K562 (cell line): Measurements from ENCODE around the gene GAS2L2. TPM values are rescaled to one million over a fixed set of nuclear protein-coding genes. Genes with fewer than 3 reads are reported as not detected.
A peak's percentile ranks its signal among the peaks of the same experiment; 100 is the strongest.

Experiments used
- ADNP ChIP-seq: fragments of 200-800 bp; sonication (Bioruptor generic); IDR thresholded peaks from 2 replicates; pipeline ENCODE4 v1.6.1; 2016; ENCODE audit warnings: missing genetic modification characterization, missing compliant biosample characterization
- BDP1 ChIP-seq: IDR thresholded peaks from 3 replicates; pipeline ENCODE4 v1.6.1; 2011; ENCODE audit not compliant: insufficient read length, insufficient read depth
- BRCA1 ChIP-seq, 2 experiments: fragments of 450-650 bp in 1 of 2; sonication (generic) in 1 of 2; formaldehyde crosslinking in 1 of 2; IDR thresholded peaks; 2 replicates each; pipeline versions ENCODE4 v1.5.0 to v1.6.1; 2017 to 2020; ENCODE audit warnings: mild to moderate bottlenecking in 1 of 2, missing genetic modification reagents in 1 of 2
- CBX1 ChIP-seq: sonication (generic); IDR thresholded peaks from 2 replicates; pipeline ENCODE4 v1.6.1; 2016; ENCODE audit warnings: antibody characterized with exemption, low read depth, mild to moderate bottlenecking
- CBX5 ChIP-seq: IDR thresholded peaks from 2 replicates; pipeline ENCODE4 v1.6.1; 2014; ENCODE audit warnings: low read depth, borderline replicate concordance
- CREB1 ChIP-seq, 2 experiments: sonication (generic) in 1 of 2; formaldehyde crosslinking in 1 of 2; IDR thresholded peaks; 2 replicates each; pipeline versions ENCODE4 v1.6.1 to v1.8.0; 2012 to 2022; ENCODE audit warnings: inconsistent platforms in 1 of 2, mild to moderate bottlenecking in 1 of 2, missing genetic modification reagents in 1 of 2, moderate library complexity in 1 of 2
- E2F3 ChIP-seq: fragments of 250-450 bp; sonication (Bioruptor Pico); IDR thresholded peaks from 2 replicates; pipeline ENCODE4 v1.4.0; 2020; ENCODE audit warnings: mild to moderate bottlenecking
- ELF1 ChIP-seq: fragments of 200-800 bp; sonication (Bioruptor generic); IDR thresholded peaks from 2 replicates; pipeline ENCODE4 v1.6.1; 2016; ENCODE audit warnings: missing genetic modification characterization, missing compliant biosample characterization
- ESRRA ChIP-seq: fragments of 450-650 bp; IDR thresholded peaks from 2 replicates; pipeline ENCODE4 v1.6.1; 2014; ENCODE audit warnings: low read depth, mild to moderate bottlenecking, moderate library complexity, borderline replicate concordance
- ESRRB ChIP-seq: fragments of 250-450 bp; sonication (Bioruptor Pico); IDR thresholded peaks from 2 replicates; pipeline ENCODE4 v1.5.0; 2020; ENCODE audit warnings: mild to moderate bottlenecking, moderate library complexity, borderline replicate concordance
- HNRNPK ChIP-seq: fragments of 200-400 bp; formaldehyde crosslinking; IDR thresholded peaks from one replicate; pipeline ENCODE4 v1.6.1; 2018; ENCODE audit warnings: mild to moderate bottlenecking, low read depth, low read length; ENCODE audit not compliant: poor library complexity, severe bottlenecking
- LCOR ChIP-seq: sonication (generic); formaldehyde crosslinking; IDR thresholded peaks from 2 replicates; pipeline ENCODE4 v1.8.0; 2022; ENCODE audit warnings: mild to moderate bottlenecking, missing genetic modification reagents
- PTBP1 ChIP-seq: fragments of 200-400 bp; formaldehyde crosslinking; IDR thresholded peaks from 2 replicates; pipeline ENCODE4 v1.6.1; 2017; ENCODE audit warnings: low read depth, low read length
- SIX5 ChIP-seq, 2 experiments: IDR thresholded peaks; 2 replicates each; pipeline ENCODE4 v1.6.1; 2011; ENCODE audit warnings: low read length in 2 of 2, borderline replicate concordance in 1 of 2, low read depth in 1 of 2, mild to moderate bottlenecking in 1 of 2, moderate library complexity in 1 of 2; ENCODE audit not compliant: insufficient read depth in 1 of 2
- ZC3H4 ChIP-seq: sonication (generic); formaldehyde crosslinking; IDR thresholded peaks from 2 replicates; pipeline ENCODE4 v1.9.0; 2021; ENCODE audit warnings: missing genetic modification reagents, borderline replicate concordance
- ZNF232 ChIP-seq: sonication (generic); formaldehyde crosslinking; IDR thresholded peaks from 2 replicates; pipeline ENCODE4 v1.8.0; 2022; ENCODE audit warnings: mild to moderate bottlenecking, missing genetic modification reagents
- ZNF780A ChIP-seq: fragments of 250-450 bp; sonication (Bioruptor Pico); IDR thresholded peaks from 2 replicates; pipeline ENCODE4 v1.5.0; 2021; ENCODE audit warnings: mild to moderate bottlenecking
- polyA plus RNA-seq, 8 experiments: library from polyadenylated mRNA; depleted of rRNA in 4 of 8; stranded (reverse) in 5 of 8; unstranded in 3 of 8; fragments of >200 nt; fragmentation: Nextera tagmentation in 2 of 8; fragmentation: Illumina TruSeq in 1 of 8; extraction: Ambion mirVana in 2 of 8; extraction: Trizol in 1 of 8; gene quantifications; 2 replicates each; pipeline versions ENCODE4 v1.2.1 to v1.2.3, GENCODE V29; 2011 to 2014; ENCODE audit warnings: inconsistent platforms in 1 of 8, missing spikeins in 1 of 8
- total RNA-seq, 7 experiments: library from RNA; depleted of rRNA in 6 of 7; stranded (reverse); fragments of >200 nt in 6 of 7; fragmentation: Illumina TruSeq in 2 of 7; extraction: Trizol in 2 of 7; gene quantifications; 2 replicates each; pipeline versions ENCODE4 v1.2.1 to v1.2.3, GENCODE V29; 2011 to 2021; ENCODE audit warnings: low replicate concordance in 1 of 7
- TF ChIP-seq, protein P1 (sequence below): sonication (generic); formaldehyde crosslinking; IDR thresholded peaks from 2 replicates; pipeline ENCODE4 v1.8.0; 2022; ENCODE audit warnings: mild to moderate bottlenecking, low read depth, missing genetic modification reagents
- TF ChIP-seq, protein P2 (sequence below): sonication (generic); formaldehyde crosslinking; IDR thresholded peaks from 2 replicates; pipeline ENCODE4 v1.8.1; 2023; ENCODE audit warnings: mild to moderate bottlenecking, missing genetic modification reagents
- TF ChIP-seq, protein P3 (sequence below): sonication (generic); formaldehyde crosslinking; IDR thresholded peaks from 2 replicates; pipeline ENCODE4 v1.4.0; 2020; ENCODE audit warnings: mild to moderate bottlenecking, missing genetic modification reagents
- TF ChIP-seq, protein P4 (sequence below): sonication (generic); formaldehyde crosslinking; IDR thresholded peaks from 2 replicates; pipeline ENCODE4 v1.8.0; 2022; ENCODE audit warnings: mild to moderate bottlenecking, missing genetic modification reagents, borderline replicate concordance

The GAS2L2 gene
- total and polyA plus RNA-seq, 9 of the 15 experiments (the other 6 are each of a cell fraction or from before 2014, with no cell fraction given): not detected

DNA sequence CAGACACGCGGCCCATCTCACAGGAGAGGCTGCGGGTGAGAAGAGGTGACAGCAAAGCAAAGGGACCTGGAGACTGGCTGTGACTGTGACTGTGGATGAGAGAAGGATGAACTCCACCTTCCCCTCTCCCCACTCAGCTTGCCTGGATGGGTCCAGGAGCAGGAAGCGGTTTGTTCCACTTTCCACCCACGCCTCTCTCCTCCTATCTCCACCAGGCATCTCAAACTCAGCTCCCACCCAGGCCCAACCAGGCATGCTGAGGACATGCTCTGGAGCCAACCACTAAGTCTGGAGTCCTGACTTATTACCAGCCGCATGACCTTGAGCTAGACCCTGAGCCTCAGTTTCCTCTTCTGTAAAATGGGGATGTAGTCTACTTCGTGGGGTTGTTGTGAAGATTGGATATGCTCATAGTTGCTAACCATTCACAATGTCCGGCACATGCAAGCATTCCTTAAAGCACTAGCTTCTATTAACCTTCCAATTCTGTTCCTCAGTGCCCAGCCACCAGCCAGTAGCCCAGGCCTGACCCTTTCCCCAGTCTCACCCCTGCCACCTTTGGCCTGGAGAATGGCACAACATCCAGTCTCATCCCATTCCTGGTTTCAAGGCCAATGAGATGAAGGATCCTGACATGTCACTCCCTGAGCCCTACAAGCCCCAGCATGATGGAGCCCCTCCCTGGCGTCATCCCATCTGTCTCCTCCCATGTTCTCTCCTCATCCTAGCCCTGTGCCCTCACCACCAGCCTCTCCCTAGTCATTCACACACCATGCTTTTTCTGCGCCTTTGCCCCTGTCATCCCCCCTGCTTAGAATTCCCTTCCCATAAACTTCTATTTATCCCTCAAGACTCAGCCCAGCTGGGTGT is 2.3 kb downstream of the GAS2L2 start (continued):
- TF ChIP-seq CREB1 (IDR thresholded peaks at IDR 0.05) (no peak), CREB1 (CRISPR knock-in tag; IDR thresholded peaks at IDR 0.05) (no peak), ESRRA (peak; percentile 100), ADNP (peak; percentile 75; the same call in 1 of the 2 replicates), BDP1 (no peak), ZNF232 (CRISPR knock-in tag) (no peak), PTBP1 (0 out of 2 replicates have a peak, but pooled peaks have one; percentile 40), ELF1 (tag) (no peak), CBX5 (no peak), SIX5 (IDR thresholded peaks at IDR 0.05; ENCODE audit: borderline replicate concordance in 1 of 2, insufficient read depth in 1 of 2, low read depth in 1 of 2, low read length in 2 of 2) (no peak), LCOR (no peak), HNRNPK (no peak), BRCA1 (IDR thresholded peaks at IDR 0.05) (no peak), BRCA1 (CRISPR knock-in tag; IDR thresholded peaks at IDR 0.05) (no peak), ZNF780A (CRISPR knock-in tag) (no peak), ESRRB (CRISPR knock-in tag) (no peak), E2F3 (CRISPR knock-in tag) (no peak), ZC3H4 (CRISPR knock-in tag) (no peak), CBX1 (peak; percentile 71; the same call in 1 of the 2 replicates)
- TF ChIP-seq, protein P1, sequence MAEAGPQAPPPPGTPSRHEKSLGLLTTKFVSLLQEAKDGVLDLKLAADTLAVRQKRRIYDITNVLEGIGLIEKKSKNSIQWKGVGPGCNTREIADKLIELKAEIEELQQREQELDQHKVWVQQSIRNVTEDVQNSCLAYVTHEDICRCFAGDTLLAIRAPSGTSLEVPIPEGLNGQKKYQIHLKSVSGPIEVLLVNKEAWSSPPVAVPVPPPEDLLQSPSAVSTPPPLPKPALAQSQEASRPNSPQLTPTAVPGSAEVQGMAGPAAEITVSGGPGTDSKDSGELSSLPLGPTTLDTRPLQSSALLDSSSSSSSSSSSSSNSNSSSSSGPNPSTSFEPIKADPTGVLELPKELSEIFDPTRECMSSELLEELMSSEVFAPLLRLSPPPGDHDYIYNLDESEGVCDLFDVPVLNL: no peak
- TF ChIP-seq, protein P2, sequence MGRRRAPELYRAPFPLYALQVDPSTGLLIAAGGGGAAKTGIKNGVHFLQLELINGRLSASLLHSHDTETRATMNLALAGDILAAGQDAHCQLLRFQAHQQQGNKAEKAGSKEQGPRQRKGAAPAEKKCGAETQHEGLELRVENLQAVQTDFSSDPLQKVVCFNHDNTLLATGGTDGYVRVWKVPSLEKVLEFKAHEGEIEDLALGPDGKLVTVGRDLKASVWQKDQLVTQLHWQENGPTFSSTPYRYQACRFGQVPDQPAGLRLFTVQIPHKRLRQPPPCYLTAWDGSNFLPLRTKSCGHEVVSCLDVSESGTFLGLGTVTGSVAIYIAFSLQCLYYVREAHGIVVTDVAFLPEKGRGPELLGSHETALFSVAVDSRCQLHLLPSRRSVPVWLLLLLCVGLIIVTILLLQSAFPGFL (CRISPR knock-in tag): no peak
- TF ChIP-seq, protein P3, sequence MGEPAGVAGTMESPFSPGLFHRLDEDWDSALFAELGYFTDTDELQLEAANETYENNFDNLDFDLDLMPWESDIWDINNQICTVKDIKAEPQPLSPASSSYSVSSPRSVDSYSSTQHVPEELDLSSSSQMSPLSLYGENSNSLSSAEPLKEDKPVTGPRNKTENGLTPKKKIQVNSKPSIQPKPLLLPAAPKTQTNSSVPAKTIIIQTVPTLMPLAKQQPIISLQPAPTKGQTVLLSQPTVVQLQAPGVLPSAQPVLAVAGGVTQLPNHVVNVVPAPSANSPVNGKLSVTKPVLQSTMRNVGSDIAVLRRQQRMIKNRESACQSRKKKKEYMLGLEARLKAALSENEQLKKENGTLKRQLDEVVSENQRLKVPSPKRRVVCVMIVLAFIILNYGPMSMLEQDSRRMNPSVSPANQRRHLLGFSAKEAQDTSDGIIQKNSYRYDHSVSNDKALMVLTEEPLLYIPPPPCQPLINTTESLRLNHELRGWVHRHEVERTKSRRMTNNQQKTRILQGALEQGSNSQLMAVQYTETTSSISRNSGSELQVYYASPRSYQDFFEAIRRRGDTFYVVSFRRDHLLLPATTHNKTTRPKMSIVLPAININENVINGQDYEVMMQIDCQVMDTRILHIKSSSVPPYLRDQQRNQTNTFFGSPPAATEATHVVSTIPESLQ (CRISPR knock-in tag): no peak
- TF ChIP-seq, protein P4, sequence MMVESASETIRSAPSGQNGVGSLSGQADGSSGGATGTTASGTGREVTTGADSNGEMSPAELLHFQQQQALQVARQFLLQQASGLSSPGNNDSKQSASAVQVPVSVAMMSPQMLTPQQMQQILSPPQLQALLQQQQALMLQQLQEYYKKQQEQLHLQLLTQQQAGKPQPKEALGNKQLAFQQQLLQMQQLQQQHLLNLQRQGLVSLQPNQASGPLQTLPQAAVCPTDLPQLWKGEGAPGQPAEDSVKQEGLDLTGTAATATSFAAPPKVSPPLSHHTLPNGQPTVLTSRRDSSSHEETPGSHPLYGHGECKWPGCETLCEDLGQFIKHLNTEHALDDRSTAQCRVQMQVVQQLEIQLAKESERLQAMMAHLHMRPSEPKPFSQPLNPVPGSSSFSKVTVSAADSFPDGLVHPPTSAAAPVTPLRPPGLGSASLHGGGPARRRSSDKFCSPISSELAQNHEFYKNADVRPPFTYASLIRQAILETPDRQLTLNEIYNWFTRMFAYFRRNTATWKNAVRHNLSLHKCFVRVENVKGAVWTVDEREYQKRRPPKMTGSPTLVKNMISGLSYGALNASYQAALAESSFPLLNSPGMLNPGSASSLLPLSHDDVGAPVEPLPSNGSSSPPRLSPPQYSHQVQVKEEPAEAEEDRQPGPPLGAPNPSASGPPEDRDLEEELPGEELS (CRISPR knock-in tag): no peak
